ENCODE data around the gene COPS9. TPM values are rescaled to one million over a fixed set of nuclear protein-coding genes. Genes with fewer than 3 reads are reported as not detected.

COPS9 gene
- total RNA-seq, 1 experiment from 2014 or later = 202 TPM

- H3K27me3 ChIP-seq (ENCODE audit: insufficient read depth, low read depth) = peaks cover 48% of the 10 kb centered on the region
- H2AFZ ChIP-seq = no peak overlapping the region
- H3K27ac ChIP-seq = no peak overlapping the region
- no TSS peak for BruUV-seq (replicated peaks)
- H3K4me2 ChIP-seq = no peak overlapping the region
- H4K20me1 ChIP-seq (ENCODE audit: insufficient read depth) = no peaks in the 10 kb centered on the region
- POLR2A ChIA-PET (ENCODE audit: unreplicated experiment) = no interaction called here
- H3K4me3 ChIP-seq = no peak overlapping the region
- no peaks in the 10 kb centered on the region for H3K4me1 ChIP-seq (replicated peaks; ENCODE audit: insufficient read depth)
- CTCF ChIA-PET = no interaction called here
- no peaks in the 10 kb centered on the region for H3K9me2 ChIP-seq (ENCODE audit: insufficient read depth)
- H3K79me2 ChIP-seq (ENCODE audit: low read depth) = no peaks in the 10 kb centered on the region
- no peaks in the 10 kb centered on the region for H3K9me3 ChIP-seq (ENCODE audit: insufficient read depth, low read depth)
- H3F3A ChIP-seq (ENCODE audit: insufficient read depth, low read depth) = peaks cover 8% of the 10 kb centered on the region; the same call in 1 of the 2 replicates
- no peak for DNase-seq
- H3K36me3 ChIP-seq (ENCODE audit: low read depth) = no peaks in the 10 kb centered on the region
- TF ChIP-seq CTCF (conservative IDR thresholded peaks at IDR 0.05) (no peak), EZH2 (IDR thresholded peaks at IDR 0.05; ENCODE audit: low read depth) (no peak)
- intact Hi-C loops (cut with micrococcal nuclease; ENCODE audit: unreplicated experiment) = loop anchor here (10.0 kb wide), 1 partner anchor 123 kb away; the partner anchor contains the start of gene NDUFA10
Measured at GRCh38 chr2:240147382-240147781, 11.3 kb upstream of the COPS9 start.

GRCh38 chr2:240146627-240147278 is 10.6 kb upstream of the COPS9 start:
- H4K20me1 ChIP-seq (ENCODE audit: insufficient read depth) = no peaks in the 10 kb centered on the region

GRCh38 chr2:240146141-240146561 is 10.0 kb upstream of the COPS9 start:
- Histone ChIP-seq H3K4me1 (replicated peaks; ENCODE audit: insufficient read depth) (no peaks in the 10 kb centered on the region), H3K9me3 (ENCODE audit: insufficient read depth, low read depth) (no peaks in the 10 kb centered on the region), H3K27me3 (ENCODE audit: insufficient read depth, low read depth) (peaks cover 48% of the 10 kb centered on the region), H4K20me1 (ENCODE audit: insufficient read depth) (no peaks in the 10 kb centered on the region), H3F3A (ENCODE audit: insufficient read depth, low read depth) (peaks cover 8% of the 10 kb centered on the region; the same call in 1 of the 2 replicates), H3K79me2 (ENCODE audit: low read depth) (no peaks in the 10 kb centered on the region), H3K4me2 (no peak overlapping the region), H3K36me3 (ENCODE audit: low read depth) (no peaks in the 10 kb centered on the region), H3K27ac (no peak overlapping the region), H2AFZ (no peak overlapping the region), H3K4me3 (no peak overlapping the region), H3K9me2 (ENCODE audit: insufficient read depth) (no peaks in the 10 kb centered on the region)
- CTCF ChIA-PET = no interaction called here
- no peak for TF ChIP-seq EZH2 (IDR thresholded peaks at IDR 0.05; ENCODE audit: low read depth)
- BruUV-seq (replicated peaks) = no TSS peak
- no peak for DNase-seq
- POLR2A ChIA-PET (ENCODE audit: unreplicated experiment) = no interaction called here
- intact Hi-C loops (cut with micrococcal nuclease; ENCODE audit: unreplicated experiment) = loop anchor here (10.0 kb wide), 1 partner anchor 121 kb away; the partner anchor contains the start of gene NDUFA10

More at GRCh38 chr2:240146627-240147278, 10.6 kb upstream of the COPS9 start:
- H3K36me3 ChIP-seq (ENCODE audit: low read depth) = no peaks in the 10 kb centered on the region
- no peaks in the 10 kb centered on the region for H3K79me2 ChIP-seq (ENCODE audit: low read depth)
- no peak overlapping the region for H3K4me3 ChIP-seq
- intact Hi-C loops (cut with micrococcal nuclease; ENCODE audit: unreplicated experiment) = loop anchor here (10.0 kb wide), 1 partner anchor 122 kb away; the partner anchor contains the start of gene NDUFA10
- no TSS peak for BruUV-seq (replicated peaks)
- H3K9me3 ChIP-seq (ENCODE audit: insufficient read depth, low read depth) = no peaks in the 10 kb centered on the region
- no peak overlapping the region for H2AFZ ChIP-seq
- ChIA-PET CTCF (no interaction called here), POLR2A (ENCODE audit: unreplicated experiment) (no interaction called here)
- H3F3A ChIP-seq (ENCODE audit: insufficient read depth, low read depth) = peaks cover 8% of the 10 kb centered on the region; the same call in 1 of the 2 replicates
- H3K27me3 ChIP-seq (ENCODE audit: insufficient read depth, low read depth) = peaks cover 48% of the 10 kb centered on the region
- no peaks in the 10 kb centered on the region for H3K9me2 ChIP-seq (ENCODE audit: insufficient read depth)
- H3K27ac ChIP-seq = no peak overlapping the region
- H3K4me1 ChIP-seq (replicated peaks; ENCODE audit: insufficient read depth) = no peaks in the 10 kb centered on the region
- no peak overlapping the region for H3K4me2 ChIP-seq
- TF ChIP-seq EZH2 (IDR thresholded peaks at IDR 0.05; ENCODE audit: low read depth) (no peak), CTCF (conservative IDR thresholded peaks at IDR 0.05) (no peak)
- no peak for DNase-seq
